Inferior parietal cortex (tissue), 1 donor: Measurements from ENCODE around the gene KIRREL3.

Experiments used
- DNase-seq: peaks from one replicate; pipeline ENCODE4 v3.0.0-alpha.2; 2016; ENCODE audit errors: extremely low spot score

KIRREL3 gene

DNA sequence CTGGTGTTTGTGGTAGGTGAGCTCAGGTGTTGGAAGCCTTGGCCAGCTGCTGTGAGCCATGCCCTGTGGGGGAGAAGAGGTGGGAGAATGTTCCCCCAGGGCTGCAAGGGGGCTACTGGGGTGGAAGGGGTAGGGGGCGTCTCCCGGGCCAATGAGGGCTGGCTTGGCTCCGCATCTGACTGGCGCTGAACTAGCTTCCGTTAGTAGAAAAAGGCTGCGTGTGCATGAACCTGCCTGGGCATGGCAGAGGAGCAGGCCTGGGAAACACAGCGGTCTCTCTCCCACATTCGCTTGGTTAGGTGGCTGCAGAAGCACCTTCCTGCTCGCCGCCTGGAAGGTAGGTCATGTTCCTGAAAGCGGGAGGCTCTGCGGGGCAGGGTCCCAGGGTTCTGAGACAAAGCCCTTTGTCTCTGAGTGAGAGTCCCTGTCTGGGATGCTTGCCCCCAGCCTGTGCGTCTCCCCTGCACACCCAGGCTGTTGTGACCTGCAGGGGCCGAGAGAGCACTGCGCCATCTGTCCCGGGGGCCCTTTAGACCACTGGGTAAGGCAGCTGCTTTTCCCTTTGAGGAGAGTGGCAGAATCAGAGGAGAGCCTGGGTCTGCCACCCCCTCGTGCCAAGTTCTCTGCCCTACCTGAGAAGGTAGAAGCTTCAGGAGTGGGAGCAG lies 466.3 kb downstream of the KIRREL3 start:
- DNase-seq = no peak

DNA sequence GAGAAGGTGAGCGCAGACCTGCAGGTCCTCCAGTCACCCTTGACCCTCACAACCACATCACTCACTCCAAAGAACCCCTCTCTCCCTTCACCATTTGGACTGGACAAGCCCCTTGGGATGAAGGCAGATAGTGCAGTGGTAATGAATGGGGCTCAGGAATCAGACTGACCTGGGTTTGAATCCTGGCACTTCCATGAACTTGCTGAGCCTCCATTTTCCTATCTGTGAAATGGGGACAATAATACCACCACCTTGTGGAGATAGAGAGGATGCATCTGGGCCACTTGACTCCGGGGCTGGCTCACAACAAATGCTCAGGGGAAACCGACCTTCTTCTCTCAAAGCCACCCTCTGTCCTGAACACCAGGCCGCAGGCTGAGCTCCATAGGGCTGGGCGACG lies 467.0 kb downstream of the KIRREL3 start:
- no peak for DNase-seq

DNA sequence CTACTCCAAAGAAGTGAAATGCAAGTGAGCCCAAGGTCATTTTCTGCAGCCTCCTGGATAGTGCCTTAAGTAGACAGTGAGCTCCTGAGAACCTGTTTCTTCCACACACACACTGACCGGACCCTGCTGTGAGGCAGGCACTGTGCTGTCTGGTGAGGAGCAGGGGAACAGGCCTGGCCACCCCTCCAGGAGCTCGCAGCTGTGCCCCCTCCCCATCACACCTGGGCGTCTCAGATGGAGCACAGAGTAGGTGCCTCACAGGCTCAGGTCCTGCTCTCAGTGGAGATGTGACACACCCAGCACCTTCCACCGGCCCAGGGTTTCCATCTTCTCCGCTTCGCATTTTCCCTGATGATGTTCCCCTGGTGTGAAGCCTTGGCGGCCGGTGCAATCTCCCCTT lies 470.2 kb downstream of the KIRREL3 start:
- DNase-seq = no peak

- no peak for DNase-seq
Observed at GRCh38 chr11:126529037-126529436, 471.5 kb downstream of the KIRREL3 start.

DNA sequence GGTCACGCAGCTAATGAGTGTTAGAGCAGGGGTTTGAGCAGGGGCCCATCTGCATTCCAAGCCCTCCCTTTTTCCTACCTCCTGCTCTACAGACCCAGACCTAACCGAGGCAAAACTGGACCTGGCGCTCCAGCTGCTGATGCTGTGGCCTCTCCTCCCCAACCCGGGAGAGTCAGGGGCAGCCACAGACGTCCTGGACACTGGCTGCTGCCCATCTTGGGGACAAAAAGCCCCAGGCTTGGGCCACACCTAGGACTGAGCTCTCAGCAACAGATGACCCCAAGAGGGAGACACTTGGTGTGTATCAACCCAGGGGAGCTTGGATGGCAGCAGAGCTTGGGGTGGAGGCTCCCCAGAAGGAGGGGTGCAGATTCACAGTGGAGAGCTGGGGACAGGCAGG lies 472.5 kb downstream of the KIRREL3 start:
- DNase-seq = no peak

DNA sequence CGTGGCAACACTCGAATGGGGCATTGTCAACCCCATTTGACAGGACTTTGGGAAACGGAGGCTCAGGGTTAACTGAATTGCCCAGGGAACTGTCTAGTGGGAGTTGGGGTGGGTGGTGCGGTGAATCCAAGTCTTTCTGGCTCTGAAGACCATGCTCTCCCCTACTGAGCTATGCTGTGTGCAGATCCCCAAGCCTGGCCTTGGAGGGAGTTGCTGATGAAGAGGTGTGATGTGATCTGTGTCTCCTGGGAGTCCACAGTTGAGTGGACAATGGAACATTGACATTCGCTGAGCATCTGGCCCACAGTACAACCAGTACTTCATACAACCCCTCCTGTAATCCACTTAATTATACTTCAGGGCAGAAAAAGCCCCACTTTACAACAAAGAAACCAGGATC lies 472.9 kb downstream of the KIRREL3 start:
- no peak for DNase-seq

- DNase-seq = no peak
Observed at GRCh38 chr11:126526471-126526870, 474.1 kb downstream of the KIRREL3 start.

GRCh38 chr11:126525702-126526101 lies 474.9 kb downstream of the KIRREL3 start:
- DNase-seq = no peak

GRCh38 chr11:126525216-126525615 lies 475.4 kb downstream of the KIRREL3 start:
- no peak for DNase-seq

- no peak for DNase-seq
Observed at GRCh38 chr11:126523441-126524205, 476.9 kb downstream of the KIRREL3 start.

GRCh38 chr11:126522606-126523005 lies 478.0 kb downstream of the KIRREL3 start:
- no peak for DNase-seq

DNA sequence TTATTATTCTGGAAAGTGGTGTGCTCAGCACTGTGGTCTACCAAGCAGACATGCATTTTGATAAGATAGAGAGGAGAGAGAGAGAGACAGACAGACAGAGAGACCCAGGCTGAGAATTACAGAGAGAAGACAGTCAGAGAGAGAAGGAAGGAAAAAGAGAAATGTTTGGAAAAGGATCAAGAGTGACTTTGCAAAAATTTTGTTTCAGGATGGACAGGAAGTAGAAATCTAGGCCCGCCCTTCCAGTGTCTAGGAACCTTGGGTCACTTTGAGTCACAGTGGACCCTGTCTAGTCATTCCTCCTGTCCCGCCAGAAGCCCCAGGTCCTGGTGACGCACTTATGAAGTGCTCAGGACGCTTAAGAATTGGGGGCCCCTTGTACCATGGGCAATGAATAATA lies 478.4 kb downstream of the KIRREL3 start:
- no peak for DNase-seq

DNA sequence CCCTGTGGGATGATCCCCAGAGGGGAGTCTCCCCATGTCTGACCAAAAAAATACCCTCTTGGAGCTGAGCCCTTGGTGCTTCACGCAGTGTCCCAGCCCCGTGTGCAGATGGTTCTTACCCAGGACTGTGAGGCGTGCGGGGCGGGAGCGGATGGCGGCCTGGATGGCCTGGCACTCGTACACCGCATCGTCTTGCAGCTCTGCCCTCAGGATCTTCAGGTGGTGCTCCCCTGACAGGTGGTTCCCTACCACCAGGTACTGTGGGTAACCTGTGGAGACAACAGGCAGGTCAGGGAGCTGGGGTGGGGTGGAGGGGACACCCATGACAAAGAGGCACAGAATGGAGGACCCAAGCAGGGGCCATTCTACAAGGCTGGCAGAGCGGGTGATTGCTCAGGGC lies 479.4 kb downstream of the KIRREL3 start:
- no peak for DNase-seq

GRCh38 chr11:126519764-126520734 lies 480.5 kb downstream of the KIRREL3 start:
- DNase-seq = no peak

DNA sequence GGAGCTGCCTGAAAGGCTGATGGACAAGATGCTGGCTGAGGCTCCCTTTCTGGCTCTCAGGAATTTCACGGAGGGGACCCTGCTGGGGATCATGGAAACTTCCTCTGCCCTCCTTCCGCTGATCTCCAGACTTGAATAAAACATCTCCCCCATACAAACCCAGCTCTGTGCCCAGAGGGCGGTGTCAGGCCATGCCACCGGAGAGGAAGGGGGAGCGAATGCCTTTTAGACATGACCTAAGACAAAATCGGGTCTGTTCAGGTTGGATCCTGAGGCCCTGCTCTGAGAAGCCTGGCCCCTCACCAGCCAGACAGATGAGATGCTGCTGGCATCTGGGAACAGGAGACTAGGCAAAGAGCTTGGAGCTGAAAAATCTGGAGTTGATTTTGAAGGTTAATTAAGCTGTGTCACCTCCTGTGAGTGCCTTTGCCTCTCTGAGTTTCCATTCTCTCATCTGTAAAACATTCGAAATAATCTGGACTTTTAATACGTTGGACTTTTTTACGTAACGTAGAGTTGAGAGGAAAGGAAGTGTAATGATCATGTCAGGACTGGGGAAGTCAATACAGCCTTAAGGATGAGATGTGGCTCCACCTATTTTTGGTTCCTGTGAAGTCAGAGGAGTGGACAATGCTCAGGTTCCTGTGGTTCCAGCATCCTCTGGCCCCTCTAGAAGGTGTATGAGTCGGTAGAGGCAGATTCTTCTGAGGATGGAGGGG lies 481.4 kb downstream of the KIRREL3 start:
- DNase-seq = no peak

DNA sequence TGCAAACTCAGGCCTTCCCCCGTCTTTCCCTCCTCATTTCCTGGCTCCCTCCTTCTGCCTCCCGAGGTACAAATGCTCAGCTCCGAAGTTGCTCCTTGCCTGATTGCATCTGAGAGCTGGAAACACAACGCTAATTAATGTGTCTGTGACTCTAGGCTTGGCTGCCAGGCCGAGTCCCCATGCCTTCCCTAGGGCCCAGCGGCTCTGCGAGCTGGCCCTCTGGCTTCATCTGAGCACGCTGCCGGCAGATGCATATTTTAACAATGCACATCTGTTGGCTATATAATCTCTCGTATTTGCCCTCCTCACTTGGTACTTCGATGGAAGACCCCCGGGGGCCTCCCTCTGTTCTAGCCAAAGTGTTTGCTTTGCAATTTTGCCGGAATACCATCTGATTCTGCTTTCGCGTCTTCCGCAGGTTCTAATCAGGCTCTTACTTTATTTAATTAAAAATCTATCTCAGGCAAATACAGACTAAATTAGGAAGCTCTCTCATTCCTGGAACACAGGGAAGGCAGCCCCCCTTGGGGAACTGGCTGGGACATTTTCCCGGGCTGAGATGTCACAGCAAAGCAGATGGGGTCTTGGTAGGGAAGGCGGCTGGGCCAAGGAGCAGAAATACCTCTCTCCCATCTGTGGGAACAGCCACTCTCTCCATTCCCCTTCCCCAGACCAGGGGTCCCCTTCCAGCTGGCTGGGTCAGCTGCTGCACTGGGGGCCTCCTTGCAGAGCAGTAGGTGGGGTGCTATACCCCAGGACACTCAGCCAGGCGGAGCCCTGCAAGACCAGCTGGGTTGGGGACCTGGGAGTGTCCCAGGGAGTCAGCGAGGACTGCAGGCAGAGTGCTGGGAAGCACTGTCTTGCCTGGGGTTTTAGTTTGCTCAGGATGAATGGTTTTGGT lies 482.2 kb downstream of the KIRREL3 start:
- no peak for DNase-seq

GRCh38 chr11:126515501-126515900 lies 485.1 kb downstream of the KIRREL3 start:
- no peak for DNase-seq

DNA sequence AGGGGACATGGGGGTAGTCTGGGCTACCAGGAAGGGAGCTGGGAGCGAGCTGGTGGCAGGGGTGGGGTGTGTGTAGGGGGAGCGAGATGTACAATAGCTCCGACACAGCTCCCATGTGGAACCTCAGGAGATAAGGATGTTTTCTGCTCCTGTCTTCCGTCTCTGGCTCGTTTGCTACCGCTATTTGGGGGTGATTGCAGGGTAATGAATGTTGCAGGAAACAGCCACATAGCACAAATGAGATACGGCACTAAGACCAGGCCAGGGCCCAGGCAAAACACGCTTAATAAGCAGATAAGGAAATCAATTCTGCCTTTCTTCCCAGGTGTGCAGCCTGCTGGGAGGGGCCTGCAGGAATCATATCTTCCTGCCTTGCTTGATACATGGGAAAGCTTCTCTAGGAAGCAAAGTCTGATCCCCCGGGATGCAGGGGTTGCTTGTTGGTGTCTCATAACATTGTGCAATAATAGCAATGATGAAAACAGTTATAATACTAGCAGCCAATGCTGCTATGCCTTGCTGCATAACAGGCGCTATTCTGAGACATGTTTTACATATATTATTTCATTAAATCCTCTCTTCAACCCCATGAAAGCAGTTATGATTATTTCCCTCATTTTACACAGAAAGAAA lies 486.4 kb downstream of the KIRREL3 start:
- DNase-seq = no peak

GRCh38 chr11:126512741-126513715 lies 487.5 kb downstream of the KIRREL3 start:
- no peak for DNase-seq
